NCI-H82 treated with DMSO at 0.1 percent for 48 hours (cell line): ENCODE measurements around the gene SGF29.
"Not testable (repeated sequence)": the region's sequence is repeated elsewhere in the genome, so short reads cannot be mapped to it uniquely, and the experiment has no call there.

ENCODE experiments used
- DNase-seq: peaks from one replicate; lab custom pipeline; 2025; ENCODE audit not compliant: unreplicated experiment; lab: John Stamatoyannopoulos, UW

The SGF29 gene

GRCh38 chr16:28592979-28593553 lies 39.3 kb downstream of the SGF29 start:
- no peak for DNase-seq

- DNase-seq: not testable (repeated sequence)
Measured at GRCh38 chr16:28595451-28595850, 41.7 kb downstream of the SGF29 start.

GRCh38 chr16:28596115-28596630 lies 42.5 kb downstream of the SGF29 start:
- DNase-seq: no peak

GRCh38 chr16:28596840-28597691 lies 43.3 kb downstream of the SGF29 start, which contains the start of gene SULT1A2:
TSS of gene SULT1A2 (minus strand) at chr16:28597050. CDS start at chr16:28595930, 1,120 bp downstream.
- no peak for DNase-seq

- DNase-seq: peak; percentile 28
Measured at GRCh38 chr16:28597692-28598261, 44.1 kb downstream of the SGF29 start.

- not testable (repeated sequence) for DNase-seq
Measured at GRCh38 chr16:28599377-28600285, 45.9 kb downstream of the SGF29 start.

- not testable (repeated sequence) for DNase-seq
Measured at GRCh38 chr16:28600965-28601364, 47.2 kb downstream of the SGF29 start.

GRCh38 chr16:28601589-28601988 lies 47.9 kb downstream of the SGF29 start:
- DNase-seq: not testable (repeated sequence)

- not testable (repeated sequence) for DNase-seq
Measured at GRCh38 chr16:28602062-28602461, 48.3 kb downstream of the SGF29 start.

GRCh38 chr16:28602529-28602928 lies 48.8 kb downstream of the SGF29 start:
- no peak for DNase-seq

- no peak for DNase-seq
Measured at GRCh38 chr16:28603381-28604185, 49.9 kb downstream of the SGF29 start.

GRCh38 chr16:28604186-28604565 lies 50.5 kb downstream of the SGF29 start:
- DNase-seq: no peak

- no peak for DNase-seq
Measured at GRCh38 chr16:28606291-28607115, 52.8 kb downstream of the SGF29 start.

- no peak for DNase-seq
Measured at GRCh38 chr16:28607116-28607623, 53.5 kb downstream of the SGF29 start.

GRCh38 chr16:28607681-28608495 lies 54.2 kb downstream of the SGF29 start:
- not testable (repeated sequence) for DNase-seq

- DNase-seq: not testable (repeated sequence)
Measured at GRCh38 chr16:28608496-28608808, 54.7 kb downstream of the SGF29 start.

GRCh38 chr16:28608867-28609596 lies 55.3 kb downstream of the SGF29 start:
- DNase-seq: not testable (repeated sequence)
